ENCODE measurements around the gene NCOA6.

NCOA6 gene

DNA sequence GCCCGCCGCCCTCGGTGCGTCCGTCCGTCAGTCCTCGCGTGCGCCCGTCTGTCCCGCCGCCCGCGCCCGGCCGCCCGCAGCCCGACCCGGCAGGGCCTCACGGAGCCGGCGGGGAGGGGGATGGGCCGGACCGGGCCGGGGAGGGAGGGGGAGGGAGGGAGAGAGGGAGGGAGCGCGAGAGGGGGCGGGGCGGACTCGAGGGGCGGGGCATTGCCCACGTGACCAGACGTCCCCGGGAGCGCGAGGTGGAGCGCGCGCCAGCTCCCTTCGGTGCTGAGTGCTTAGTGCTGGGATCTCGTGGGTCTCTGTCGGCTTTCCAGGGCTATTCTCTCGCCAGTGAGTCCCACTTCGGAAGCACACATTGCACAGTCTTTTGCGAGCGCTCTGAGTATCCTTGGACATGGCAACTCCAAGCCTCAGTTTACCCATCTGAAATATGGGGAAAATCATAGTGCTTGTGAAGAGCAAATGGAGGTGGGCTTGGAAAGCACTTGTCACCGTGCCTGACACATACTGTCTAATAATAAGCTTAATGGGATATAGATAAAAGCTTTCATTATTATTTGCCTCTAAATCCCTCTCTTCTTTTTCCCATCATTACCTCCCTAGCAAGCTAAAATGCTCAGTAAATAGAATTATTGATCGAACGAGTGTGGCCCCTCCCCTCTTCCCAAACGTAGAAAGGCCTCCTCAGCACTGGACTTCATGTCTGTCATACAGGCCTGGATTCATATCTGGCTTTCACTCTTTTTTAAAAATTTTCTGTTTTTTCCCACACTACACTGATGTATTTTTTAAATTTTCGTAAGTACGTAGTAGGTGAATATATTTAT lies at the start of gene NCOA6:
Gene NCOA6 (minus strand): TSS at position 122 of the 833 bp plus-strand sequence. CDS start 43,296 bp downstream, outside the sequence.
- DNase-seq (ENCODE audit: low read depth, low spot score): peak; percentile 54

DNA sequence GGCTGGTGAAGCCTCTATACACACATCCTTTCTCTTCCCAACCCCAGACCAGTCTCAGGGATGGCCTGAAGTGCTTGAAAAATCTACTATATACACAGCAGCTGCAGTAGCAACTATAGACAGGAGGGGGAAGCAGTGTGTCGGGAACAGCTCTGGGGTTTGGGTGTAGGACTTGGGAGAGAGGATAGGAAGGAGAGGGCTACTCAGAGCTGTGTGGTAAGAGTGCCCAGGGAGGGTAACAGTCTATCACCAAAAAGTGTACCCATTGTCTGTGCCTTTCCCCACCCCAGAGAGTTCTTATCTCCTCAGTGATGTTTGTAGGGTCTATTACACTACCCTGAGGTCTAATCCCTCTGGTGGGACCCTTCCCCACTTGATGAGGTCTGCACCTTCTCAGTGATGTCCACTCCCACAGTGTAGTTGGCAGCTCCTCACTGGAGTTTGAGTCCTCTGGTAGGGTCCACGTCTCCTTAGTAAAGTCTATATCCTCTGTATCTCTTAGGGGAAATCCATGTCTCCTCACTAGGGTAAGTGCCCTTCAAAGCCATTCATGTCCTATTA lies 48.7 kb upstream of the NCOA6 start:
- DNase-seq (ENCODE audit: low read depth, low spot score): peak; percentile 90

DNA sequence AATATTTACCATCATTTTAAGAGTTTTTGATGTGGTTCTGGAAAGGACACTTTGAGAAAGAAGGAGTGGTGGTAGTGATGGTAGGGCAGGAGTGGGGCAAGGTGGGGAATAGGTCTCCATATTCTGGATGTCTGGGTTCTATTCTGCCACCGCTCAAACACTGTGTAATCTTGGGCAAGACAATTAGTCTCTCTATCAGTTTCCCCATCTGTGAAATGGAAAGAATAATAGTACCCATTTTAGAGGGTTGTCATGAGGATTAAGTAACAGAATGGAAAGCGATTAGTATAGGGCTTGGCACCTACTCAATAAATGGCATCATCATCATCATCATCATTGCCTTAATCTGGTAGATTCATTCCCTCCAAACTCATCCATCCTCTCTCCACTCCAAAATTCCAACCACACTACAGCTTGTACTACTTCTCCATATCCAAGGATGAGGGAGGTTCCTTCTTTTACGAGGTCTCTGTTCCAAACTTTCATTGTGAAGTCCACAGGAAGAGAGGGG lies 48.2 kb upstream of the NCOA6 start:
- DNase-seq (ENCODE audit: low read depth, low spot score): no peak

DNA sequence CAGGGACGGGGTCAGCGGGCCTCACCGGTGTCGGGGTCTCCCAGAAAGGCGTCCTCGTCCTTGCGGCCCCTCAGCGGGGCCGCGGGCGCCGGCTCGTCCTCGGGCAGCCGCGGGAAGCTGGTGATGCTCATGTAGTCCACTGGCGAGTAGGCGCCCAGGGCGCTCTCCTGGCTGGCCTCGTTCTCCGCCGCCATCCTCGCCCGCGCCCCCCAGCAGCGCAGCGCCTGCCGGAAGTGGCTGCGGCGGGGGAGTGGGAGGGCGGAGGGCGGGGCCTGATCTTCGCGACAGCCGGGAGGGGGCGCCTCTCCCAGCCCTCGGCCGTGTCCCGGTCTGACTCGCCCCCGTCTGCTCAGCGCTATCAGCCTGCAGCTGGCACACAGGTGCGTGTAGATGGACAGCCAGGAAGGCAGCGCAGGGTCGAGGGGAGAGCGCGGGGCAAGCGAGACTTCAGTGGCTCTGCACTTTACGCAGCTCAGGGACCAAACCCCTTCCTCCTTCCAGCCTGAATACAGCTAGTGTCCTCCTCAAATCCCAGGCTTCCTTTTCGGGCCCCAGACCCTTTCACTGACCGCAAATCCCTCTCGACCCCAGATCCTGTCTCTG lies 47.3 kb upstream of the NCOA6 start, which contains the start of gene GGT7:
Gene GGT7 (minus strand): TSS at position 235 of the 603 bp plus-strand sequence. CDS start 41 bp downstream, at position 194.
- peak; percentile 79 for DNase-seq (ENCODE audit: low read depth, low spot score)

DNA sequence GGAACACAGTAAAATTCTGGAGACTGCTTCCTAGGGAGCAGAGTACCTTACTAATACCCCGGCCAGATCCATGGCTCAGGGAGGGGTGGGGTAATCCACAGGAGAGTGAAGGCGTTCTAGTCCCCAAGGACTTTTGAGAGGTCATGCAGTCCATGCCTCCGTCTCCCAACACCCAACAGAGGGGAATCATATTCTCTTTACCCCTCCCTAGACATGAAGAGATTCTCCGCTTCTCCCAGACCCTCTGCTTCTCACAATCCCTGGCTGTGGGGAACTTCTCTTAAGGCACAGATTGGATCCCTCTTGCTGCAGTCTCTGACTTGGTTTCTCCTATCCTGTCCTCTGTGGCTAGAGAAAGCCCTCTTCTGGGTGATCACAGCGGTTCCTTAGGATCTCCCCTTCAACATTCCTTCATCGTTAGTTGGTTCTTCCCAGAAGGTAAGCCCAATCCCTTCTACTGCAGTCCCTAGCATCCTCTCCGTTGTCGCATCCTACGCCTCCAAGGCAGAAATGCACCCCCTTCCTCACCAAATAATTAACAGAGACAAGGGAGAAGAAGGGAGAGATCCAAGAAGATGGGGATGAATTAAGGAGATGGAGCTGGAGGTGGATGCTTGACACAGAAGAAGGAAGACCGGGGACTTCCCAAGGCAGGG lies 46.6 kb upstream of the NCOA6 start:
- DNase-seq (ENCODE audit: low read depth, low spot score): no peak

DNA sequence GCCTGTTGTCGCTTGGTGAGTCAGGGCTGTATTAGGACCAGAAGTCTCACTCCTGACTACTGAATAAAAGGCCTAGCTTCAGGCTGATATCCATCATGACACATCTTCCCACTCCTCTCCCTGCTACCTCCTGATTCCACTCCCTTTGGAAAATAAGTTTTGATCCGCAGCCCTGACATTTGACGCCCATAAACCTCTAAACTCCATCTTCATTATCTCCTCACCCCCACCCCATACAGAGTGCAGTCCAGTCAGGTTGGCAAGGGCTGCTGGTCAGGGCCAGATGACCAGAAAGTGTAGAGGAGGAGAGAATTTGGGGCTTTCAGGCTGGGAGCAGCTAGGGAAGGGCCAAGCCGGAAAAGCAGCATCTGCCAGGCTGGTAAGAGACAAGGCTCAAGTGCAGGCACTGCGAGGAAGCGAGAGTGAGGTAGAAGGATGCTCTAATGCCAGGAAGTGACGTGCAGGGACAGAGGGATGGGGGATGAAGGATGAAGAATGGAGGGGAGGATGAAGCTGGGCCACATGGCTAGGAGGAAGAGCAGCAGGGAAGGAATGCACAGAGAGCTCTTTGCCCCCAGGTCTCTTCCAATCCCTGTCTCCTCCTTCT lies 46.0 kb upstream of the NCOA6 start:
- DNase-seq (ENCODE audit: low read depth, low spot score): no peak

DNA sequence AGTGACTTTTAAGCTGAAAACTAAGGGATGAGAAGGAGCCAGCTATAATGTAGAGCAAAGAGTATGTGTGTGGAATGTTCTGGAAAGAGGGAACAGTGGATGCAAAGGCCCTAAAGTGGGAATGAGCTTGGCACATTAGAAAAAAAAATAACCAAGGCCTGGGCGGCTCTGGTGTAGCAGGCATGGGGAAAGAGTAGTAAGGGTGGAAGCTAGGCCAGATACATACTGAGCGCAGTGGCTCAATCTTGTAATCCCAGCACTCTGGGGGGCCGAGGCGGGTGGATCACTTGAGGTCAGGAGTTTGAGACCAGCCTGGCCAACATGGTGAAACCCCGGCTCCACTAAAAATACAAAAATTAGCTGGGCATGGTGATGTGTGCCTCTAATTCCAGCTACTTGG lies 38.8 kb upstream of the NCOA6 start:
- DNase-seq (ENCODE audit: low read depth, low spot score): no peak

DNA sequence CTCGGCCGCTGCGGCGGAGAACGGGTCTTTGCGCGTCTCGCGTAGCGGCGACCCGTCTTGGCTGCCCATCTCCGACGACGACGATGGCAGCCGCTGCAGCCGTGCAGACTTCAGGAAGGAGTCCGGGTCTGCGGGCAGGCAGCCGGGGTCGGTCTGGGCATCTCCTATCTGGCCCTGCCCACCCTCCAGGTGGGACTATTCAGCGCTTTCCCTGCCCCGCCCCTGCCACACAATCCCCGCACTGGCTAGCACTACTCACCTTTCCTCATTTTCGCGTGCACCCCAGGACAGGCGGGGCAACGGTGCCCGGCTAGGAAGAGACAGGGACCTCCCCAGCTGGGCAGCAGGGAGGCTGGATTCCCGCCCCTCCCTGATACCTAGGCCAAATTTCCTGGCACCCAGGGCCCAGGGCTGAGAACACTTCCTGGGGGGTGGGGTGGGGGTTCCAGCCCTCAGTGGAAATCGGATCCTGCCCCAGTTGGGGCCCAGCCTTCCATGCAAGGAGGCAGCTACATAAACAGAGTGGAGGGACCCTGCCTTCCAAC lies 38.0 kb upstream of the NCOA6 start:
- DNase-seq (ENCODE audit: low read depth, low spot score): no peak

DNA sequence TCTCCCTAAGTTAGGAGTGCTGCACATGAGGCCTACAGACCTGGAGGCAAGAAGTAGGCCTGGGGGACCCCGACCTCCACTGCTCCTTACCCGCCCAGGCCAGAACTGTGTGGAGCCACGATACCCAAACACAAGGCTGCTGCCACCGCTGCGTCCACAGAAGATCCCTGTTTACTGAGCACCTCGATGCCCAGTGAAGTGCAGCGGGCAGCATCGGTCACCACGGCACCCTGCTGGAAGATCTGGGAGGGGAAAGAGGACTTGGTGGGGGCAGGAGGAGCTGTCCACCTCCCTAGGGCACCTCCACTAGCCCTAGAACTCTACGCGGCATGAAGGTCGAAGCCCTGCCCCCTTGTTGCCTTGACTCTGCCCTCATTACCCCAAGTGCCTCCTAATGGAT lies 37.3 kb upstream of the NCOA6 start:
- no peak for DNase-seq (ENCODE audit: low read depth, low spot score)

DNA sequence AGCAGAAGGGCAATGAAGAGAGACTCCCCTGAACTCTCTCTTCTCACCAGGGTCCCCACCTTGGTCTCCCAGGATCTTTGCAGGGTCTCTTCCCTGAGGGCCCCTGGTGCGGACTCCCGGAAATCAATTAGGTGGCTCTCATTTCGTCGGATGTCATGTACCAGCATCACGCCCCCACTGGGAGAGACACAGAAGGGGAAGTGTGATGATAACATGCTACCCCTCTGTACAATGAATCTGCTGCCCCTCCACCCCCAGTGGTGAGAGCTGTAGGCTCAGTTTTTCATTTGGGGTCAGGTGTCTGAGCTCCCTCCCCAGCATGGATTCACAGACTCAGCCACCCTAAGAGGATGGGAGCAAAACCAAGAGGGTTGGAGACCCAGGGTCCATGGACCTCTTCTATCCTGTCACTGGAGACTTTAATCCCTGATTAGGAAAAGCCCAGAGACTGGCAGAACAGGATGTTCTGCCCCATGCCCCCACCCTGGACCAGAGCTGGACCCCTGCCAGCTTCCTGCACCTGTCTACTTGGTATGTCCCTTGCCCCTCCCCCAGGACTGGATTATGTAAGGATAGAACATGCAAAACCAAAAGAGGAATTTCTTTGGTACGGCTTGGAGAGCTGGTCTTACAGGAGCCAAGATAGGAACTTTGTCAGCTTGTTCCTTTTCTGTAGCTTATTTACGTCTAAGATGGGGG lies 36.1 kb upstream of the NCOA6 start:
- no peak for DNase-seq (ENCODE audit: low read depth, low spot score)

DNA sequence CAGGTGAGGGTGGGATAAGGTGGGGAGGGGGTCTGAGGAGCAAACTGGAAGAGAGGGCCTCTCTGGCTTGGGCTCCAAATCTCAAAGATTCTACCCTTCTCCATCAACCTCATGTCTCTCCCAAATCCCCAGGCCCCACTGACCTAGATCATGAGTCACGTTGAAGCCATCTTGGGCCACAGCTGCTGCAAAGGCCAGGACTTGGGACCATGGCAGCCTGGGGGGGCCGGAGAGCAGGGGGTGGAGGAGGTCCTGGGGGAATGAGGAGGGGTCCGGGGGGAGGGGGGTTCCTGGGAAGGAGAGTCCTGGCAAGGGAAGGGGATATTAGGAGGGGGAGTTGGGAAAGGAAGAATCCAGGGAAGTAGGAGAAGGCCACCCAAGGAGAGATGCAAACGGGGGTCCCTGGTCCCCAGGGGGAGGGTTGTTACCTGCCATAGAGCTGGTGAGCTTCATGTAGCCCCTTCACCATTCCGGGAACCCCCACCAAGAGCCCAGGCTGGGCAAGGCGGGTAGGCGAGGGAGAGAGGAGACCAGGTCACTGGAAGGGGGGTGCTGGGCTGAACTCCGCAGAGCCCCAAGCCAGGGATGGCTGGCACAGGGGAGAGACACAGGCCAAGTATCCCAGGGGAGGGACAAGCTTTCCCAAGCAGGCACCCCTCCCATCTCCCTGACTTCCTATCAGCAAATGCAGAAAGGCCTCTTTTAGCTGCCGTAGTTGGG lies 34.5 kb upstream of the NCOA6 start:
- no peak for DNase-seq (ENCODE audit: low read depth, low spot score)

DNA sequence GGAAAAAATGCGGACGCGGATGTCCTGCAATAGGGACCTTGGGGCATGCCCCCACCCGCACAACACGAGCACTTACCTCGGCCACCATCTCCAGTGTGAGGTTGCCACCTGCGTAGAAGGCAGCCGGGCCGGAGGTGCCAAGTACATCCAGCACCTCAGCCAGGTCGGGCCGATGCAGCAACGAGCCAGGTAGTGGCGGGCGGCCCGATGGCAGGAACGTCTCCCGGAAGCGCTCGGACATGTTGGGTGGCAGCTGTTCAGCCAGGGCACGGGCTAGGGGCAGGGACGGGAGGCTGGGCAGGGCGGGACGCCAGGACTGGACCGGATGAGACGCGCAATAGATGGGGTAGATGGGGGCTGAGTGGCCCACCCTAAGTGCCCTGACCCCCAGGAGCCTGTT lies 33.9 kb upstream of the NCOA6 start:
- DNase-seq (ENCODE audit: low read depth, low spot score): no peak

DNA sequence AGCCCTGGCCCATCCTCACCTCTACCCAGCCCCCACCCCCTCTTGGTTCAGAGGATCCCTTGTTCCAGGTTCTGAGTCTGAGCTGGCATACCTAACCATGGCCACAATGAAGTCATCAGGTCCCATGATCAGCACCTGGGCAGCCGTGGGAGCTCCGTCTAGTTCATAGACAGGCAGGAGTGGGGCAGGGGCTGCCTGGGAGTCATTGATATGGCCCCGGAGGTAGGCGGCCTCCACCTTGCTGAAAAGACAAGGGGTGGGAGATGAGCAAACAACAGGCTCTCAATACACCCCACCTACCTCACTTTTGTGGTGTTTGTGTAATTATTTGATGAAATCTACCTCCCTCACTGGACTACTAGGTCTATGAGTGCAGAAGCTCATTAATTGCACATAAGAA lies 26.8 kb upstream of the NCOA6 start:
- no peak for DNase-seq (ENCODE audit: low read depth, low spot score)

DNA sequence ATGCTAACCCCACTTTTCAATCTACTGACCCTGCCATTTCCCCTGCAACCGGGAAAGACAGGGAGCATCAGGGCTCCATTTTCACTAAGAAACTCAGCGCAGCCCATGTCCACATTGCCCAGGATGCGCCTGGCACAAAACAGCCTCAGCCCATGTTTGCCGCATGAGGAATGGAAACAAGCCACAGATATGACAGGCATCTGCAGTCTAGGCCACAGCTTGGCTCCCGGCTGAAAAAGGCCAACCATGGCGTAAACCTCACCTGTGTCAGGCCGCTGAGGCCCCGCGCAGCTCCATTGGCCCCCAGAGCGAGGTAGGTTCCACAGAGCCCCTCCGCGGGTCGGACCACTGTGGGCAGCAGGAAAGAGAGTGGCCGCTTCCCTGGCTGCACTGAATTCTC lies 25.5 kb upstream of the NCOA6 start:
- no peak for DNase-seq (ENCODE audit: low read depth, low spot score)

DNA sequence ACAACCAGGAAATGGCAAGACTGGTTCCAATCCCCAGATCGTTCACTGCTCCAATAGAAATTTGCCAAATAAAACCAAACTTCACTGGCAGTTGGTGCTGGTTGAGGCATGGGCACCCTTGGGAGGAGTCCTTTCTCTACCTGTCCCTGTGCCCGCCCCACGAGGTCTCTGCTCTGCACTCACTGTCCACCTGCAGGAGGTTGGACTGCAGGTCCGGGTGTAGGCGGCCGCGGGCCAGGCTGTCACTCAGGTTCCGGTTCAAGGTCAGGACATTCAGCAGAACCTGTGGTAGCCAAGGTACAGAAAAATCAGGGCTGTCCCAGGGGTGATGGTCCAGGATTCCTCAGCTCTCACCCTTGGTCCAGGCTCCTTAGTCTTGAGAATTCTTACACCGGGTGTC lies 24.3 kb upstream of the NCOA6 start:
- DNase-seq (ENCODE audit: low read depth, low spot score): no peak

DNA sequence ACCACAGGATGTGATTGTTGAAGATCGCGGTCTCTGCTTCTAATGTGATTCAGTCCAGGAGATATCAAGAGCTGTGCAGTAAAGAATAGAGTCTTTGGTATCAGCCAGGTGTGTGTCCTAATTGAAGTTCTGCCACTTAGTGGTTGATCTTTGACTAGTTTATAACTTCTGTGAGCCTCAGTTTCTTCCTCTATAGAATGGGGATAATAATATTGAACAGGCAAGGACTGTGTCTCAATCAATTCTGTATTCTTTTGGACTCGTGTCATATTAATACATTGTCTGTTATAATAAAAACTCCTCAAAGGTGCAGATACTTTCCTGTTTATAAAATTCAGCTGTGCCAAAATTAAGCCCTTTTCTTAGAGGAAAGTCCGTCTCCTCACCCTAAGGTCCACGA lies 23.1 kb upstream of the NCOA6 start:
- no peak for DNase-seq (ENCODE audit: low read depth, low spot score)

DNA sequence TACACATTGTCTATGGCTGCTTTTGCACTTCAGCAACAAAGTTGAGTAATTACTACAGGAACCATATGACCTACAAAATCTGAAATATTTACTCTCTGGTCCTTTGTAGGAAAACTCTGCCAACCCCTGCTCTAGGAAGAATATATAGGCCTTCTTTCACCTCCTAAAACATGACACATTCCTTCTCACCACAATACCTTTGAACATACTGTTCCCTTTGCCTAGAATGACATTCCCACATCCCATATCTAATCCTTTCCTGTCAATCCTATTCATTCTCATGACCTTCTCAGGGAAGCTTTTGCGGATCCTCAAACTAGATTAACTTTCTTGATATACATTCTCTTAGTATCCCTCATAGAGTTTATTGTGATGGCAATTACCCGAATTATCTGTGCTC lies 18.0 kb upstream of the NCOA6 start:
- no peak for DNase-seq (ENCODE audit: low read depth, low spot score)

DNA sequence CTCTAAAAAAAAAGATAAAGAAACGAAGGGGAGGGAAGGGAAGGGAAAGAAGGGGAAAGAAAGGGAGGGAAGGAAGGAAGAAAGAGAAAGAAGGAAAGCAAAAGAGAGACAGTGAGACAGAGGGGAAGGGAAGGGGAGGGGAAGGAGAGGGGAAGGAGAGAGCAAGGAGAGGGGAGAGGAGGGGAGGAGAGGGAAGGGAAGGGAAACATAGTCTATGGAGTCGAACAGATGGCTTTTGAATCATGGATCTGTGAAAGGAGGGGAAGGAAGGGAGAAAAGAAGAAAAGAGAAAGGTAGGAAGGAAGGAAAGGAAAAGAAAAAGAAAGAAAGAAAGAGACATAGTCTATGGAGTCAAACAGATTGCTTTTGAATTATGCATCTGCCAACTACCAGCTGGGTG lies 16.7 kb upstream of the NCOA6 start:
- DNase-seq (ENCODE audit: low read depth, low spot score): no peak

DNA sequence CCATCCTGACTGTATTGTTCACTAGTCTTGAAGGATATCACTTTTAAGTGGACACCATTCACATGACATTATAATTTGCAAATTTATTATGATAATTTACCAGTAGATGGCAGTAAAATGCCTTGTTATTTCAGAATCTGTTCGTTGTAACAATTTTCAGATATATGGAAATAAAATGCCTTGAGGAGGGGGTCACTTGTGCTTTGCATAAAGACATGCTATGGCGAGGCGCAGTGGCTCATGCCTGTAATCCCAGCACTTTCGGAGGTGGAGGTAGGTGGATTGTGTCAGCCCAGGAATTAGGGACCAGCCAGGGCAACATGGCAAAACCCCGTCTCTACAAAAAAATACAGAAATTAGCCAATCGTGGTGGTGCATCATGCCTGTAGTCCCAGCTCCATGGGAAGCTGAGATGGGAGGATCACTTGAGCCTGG lies 9.0 kb upstream of the NCOA6 start:
- no peak for DNase-seq (ENCODE audit: low read depth, low spot score)

DNA sequence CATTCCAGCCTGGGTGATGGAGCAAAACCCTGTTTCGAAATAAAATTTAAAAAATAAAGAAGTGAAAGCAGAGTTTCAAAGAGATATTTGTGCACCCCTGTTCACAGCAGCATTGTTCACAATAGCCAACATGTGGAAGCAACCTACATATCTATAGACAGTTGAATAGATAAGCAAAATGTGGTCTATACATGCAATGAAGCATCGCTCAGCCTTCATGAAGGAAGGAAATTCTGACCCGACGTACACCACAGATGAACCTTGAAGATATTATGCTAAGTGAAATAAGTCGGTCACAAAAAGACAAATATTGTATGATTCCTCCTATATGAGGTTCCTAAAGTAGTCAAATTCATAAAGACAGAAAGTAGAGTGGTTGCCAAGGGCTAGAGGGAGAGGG lies 6.5 kb upstream of the NCOA6 start:
- DNase-seq (ENCODE audit: low read depth, low spot score): no peak

All from ELF-1 (cell line).